IMR-90 (cell line): ENCODE measurements around the gene MLST8. TPM values are rescaled to one million over a fixed set of nuclear protein-coding genes. Genes with fewer than 3 reads are reported as not detected.

ENCODE experiments used
- ATAC-seq: fragments of 200-7000 bp; cut with Tn5 transposase; 2 replicates; pipeline ENCODE4 v1.9.1; 2020; ENCODE audit warnings: low read depth, mild to moderate bottlenecking, moderate library complexity
- BruUV-seq: library from RNA; stranded (reverse); fragments of 400-500 nt; replicated peaks from 2 replicates; lab custom pipeline; 2021; lab: Mats Ljungman, UMichigan
- CTCF ChIA-PET: fragments of 300-600 bp; formaldehyde crosslinking; extraction: SDS; loops from one replicate; lab custom pipeline; 2021; ENCODE audit warnings: antibody characterized with exemption; lab: Yijun Ruan, JAX
- POLR2A ChIA-PET: fragments of 300-600 bp; sonication (Branson Sonifier 250); formaldehyde crosslinking; loops from one replicate; lab custom pipeline; 2022; ENCODE audit warnings: antibody characterized with exemption; ENCODE audit not compliant: unreplicated experiment; lab: Charles Lee
- DNase-seq: peaks from one replicate; pipeline ENCODE4 v3.0.0; 2013
- H2AFZ ChIP-seq: replicated peaks from 2 replicates; pipeline ENCODE3; 2013; ENCODE audit warnings: low read length, mild to moderate bottlenecking; ENCODE audit not compliant: poor library complexity
- H2AK5ac ChIP-seq: 2 replicates; pipeline ENCODE4 v1.6.1; 2013; ENCODE audit warnings: low read depth, low read length, inconsistent platforms
- H2AK9ac ChIP-seq: replicated peaks from 2 replicates; pipeline ENCODE3; 2013; ENCODE audit warnings: mild to moderate bottlenecking, low read depth, low read length, moderate library complexity; ENCODE audit not compliant: poor library complexity
- H2BK120ac ChIP-seq: 2 replicates; pipeline ENCODE4 v1.6.1; 2013; ENCODE audit warnings: low read depth, low read length, inconsistent platforms
- H2BK15ac ChIP-seq: 3 replicates; pipeline ENCODE4 v1.6.1; 2013; ENCODE audit warnings: low read depth, low read length, inconsistent platforms
- H2BK20ac ChIP-seq: 2 replicates; pipeline ENCODE4 v1.6.1; 2013; ENCODE audit warnings: low read depth, mild to moderate bottlenecking, inconsistent platforms, low read length, moderate library complexity
- H2BK5ac ChIP-seq: 2 replicates; pipeline ENCODE4 v1.6.1; 2013; ENCODE audit warnings: mild to moderate bottlenecking, low read depth, low read length, inconsistent platforms; ENCODE audit not compliant: poor library complexity, severe bottlenecking
- H3K14ac ChIP-seq: replicated peaks from 2 replicates; pipeline ENCODE4 v1.6.1; 2013; ENCODE audit warnings: low read depth, low read length, inconsistent platforms
- H3K18ac ChIP-seq: 2 replicates; pipeline ENCODE4 v1.6.1; 2013; ENCODE audit warnings: low read depth, low read length, control low read depth
- H3K23ac ChIP-seq: 2 replicates; pipeline ENCODE4 v1.6.1; 2013; ENCODE audit warnings: low read depth, low read length, inconsistent platforms
- H3K27ac ChIP-seq: 2 replicates; pipeline ENCODE4 v1.5.1; 2013; ENCODE audit warnings: mild to moderate bottlenecking, control low read depth, low read length; ENCODE audit not compliant: insufficient read depth
- H3K27me3 ChIP-seq: 2 replicates; pipeline ENCODE4 v1.6.1; 2013; ENCODE audit warnings: low read length; ENCODE audit not compliant: control insufficient read depth, insufficient read depth
- H3K36me3 ChIP-seq: 2 replicates; pipeline ENCODE4 v1.6.1; 2013; ENCODE audit warnings: low read length, mixed read lengths; ENCODE audit not compliant: control insufficient read depth, insufficient read depth
- H3K4ac ChIP-seq: 2 replicates; pipeline ENCODE4 v1.6.1; 2013; ENCODE audit warnings: low read depth, low read length, inconsistent platforms
- H3K4me1 ChIP-seq: 2 replicates; pipeline ENCODE4 v1.6.1; 2013; ENCODE audit warnings: low read length, mixed read lengths; ENCODE audit not compliant: control insufficient read depth, insufficient read depth
- H3K4me2 ChIP-seq: 2 replicates; pipeline ENCODE4 v1.6.1; 2013; ENCODE audit warnings: low read depth, mild to moderate bottlenecking, control low read depth, low read length, moderate library complexity
- H3K4me3 ChIP-seq: 2 replicates; pipeline ENCODE4 v1.5.1; 2013; ENCODE audit warnings: low read depth, mild to moderate bottlenecking, control low read depth, low read length, moderate library complexity; ENCODE audit not compliant: insufficient read depth
- H3K56ac ChIP-seq: 2 replicates; pipeline ENCODE4 v1.6.1; 2013; ENCODE audit warnings: low read length, inconsistent platforms; ENCODE audit not compliant: insufficient read depth; ENCODE audit errors: extremely low read depth
- H3K79me1 ChIP-seq, 2 experiments: 2 replicates each; pipeline ENCODE4 v1.6.1; 2013; ENCODE audit warnings: low read length in 2 of 2, inconsistent platforms in 1 of 2, low read depth in 1 of 2
- H3K9ac ChIP-seq: 2 replicates; pipeline ENCODE4 v1.6.1; 2013; ENCODE audit warnings: low read depth, low read length, control low read depth
- H3K9me1 ChIP-seq: 2 replicates; pipeline ENCODE4 v1.6.1; 2013; ENCODE audit warnings: low read length, inconsistent platforms; ENCODE audit not compliant: insufficient read depth
- H3K9me3 ChIP-seq: 2 replicates; pipeline ENCODE4 v1.6.1; 2013; ENCODE audit warnings: low read length; ENCODE audit not compliant: control insufficient read depth, insufficient read depth
- H4K20me1 ChIP-seq: 2 replicates; pipeline ENCODE4 v1.6.1; 2013; ENCODE audit warnings: low read length, inconsistent platforms; ENCODE audit not compliant: insufficient read depth
- H4K5ac ChIP-seq: 2 replicates; pipeline ENCODE4 v1.6.1; 2013; ENCODE audit warnings: mild to moderate bottlenecking, low read depth, low read length, control low read depth
- H4K8ac ChIP-seq, 2 experiments: 2 replicates each; pipeline ENCODE4 v1.6.1; 2013; ENCODE audit warnings: low read depth in 2 of 2, low read length in 2 of 2, control low read depth in 1 of 2, inconsistent platforms in 1 of 2
- H4K91ac ChIP-seq: 2 replicates; pipeline ENCODE4 v1.6.1; 2013; ENCODE audit warnings: low read depth, low read length, inconsistent platforms; ENCODE audit not compliant: insufficient read depth
- BHLHE40 ChIP-seq: fragments of 150-350 bp; IDR thresholded peaks from 2 replicates; pipeline ENCODE4 v1.6.1; 2016; ENCODE audit warnings: mild to moderate bottlenecking, low read depth, low read length
- CEBPB ChIP-seq: IDR thresholded peaks from 2 replicates; pipeline ENCODE4 v1.6.1; 2012; ENCODE audit warnings: low read depth, low read length, improper control_type of control experiment
- CHD1 ChIP-seq: IDR thresholded peaks from 2 replicates; pipeline ENCODE4 v1.6.1; 2012; ENCODE audit warnings: low read depth, low read length, improper control_type of control experiment
- ELK1 ChIP-seq: fragments of 150-350 bp; IDR thresholded peaks from 2 replicates; pipeline ENCODE4 v1.6.1; 2016; ENCODE audit warnings: low read depth, mild to moderate bottlenecking, low read length, moderate library complexity, borderline replicate concordance
- FOS ChIP-seq: fragments of 150-350 bp; IDR thresholded peaks from 2 replicates; pipeline ENCODE4 v1.6.1; 2016; ENCODE audit warnings: low read depth, low read length
- MAFK ChIP-seq: IDR thresholded peaks from 2 replicates; pipeline ENCODE4 v1.6.1; 2012; ENCODE audit warnings: low read depth, low read length, improper control_type of control experiment
- MXI1 ChIP-seq: IDR thresholded peaks from 2 replicates; pipeline ENCODE4 v1.6.1; 2012; ENCODE audit warnings: low read depth, mild to moderate bottlenecking, low read length, moderate library complexity, borderline replicate concordance
- NFE2L2 ChIP-seq: fragments of 150-350 bp; IDR thresholded peaks from 2 replicates; pipeline ENCODE4 v1.6.1; 2016; ENCODE audit warnings: low read depth, mild to moderate bottlenecking, low read length
- POLR2A ChIP-seq: IDR thresholded peaks from 2 replicates; pipeline ENCODE4 v1.6.1; 2012; ENCODE audit warnings: mild to moderate bottlenecking, low read depth, low read length
- RAD21 ChIP-seq: IDR thresholded peaks from 2 replicates; pipeline ENCODE4 v1.6.1; 2012; ENCODE audit warnings: low read length, improper control_type of control experiment
- RCOR1 ChIP-seq: IDR thresholded peaks from 2 replicates; pipeline ENCODE4 v1.6.1; 2012; ENCODE audit warnings: mild to moderate bottlenecking, low read length, improper control_type of control experiment; ENCODE audit not compliant: insufficient replicate concordance
- RFX5 ChIP-seq: IDR thresholded peaks from 2 replicates; pipeline ENCODE4 v1.8.0; 2012; ENCODE audit warnings: low read depth, mild to moderate bottlenecking, low read length, moderate library complexity
- SMC3 ChIP-seq: fragments of 150-350 bp; IDR thresholded peaks from 2 replicates; pipeline ENCODE4 v1.6.1; 2016; ENCODE audit warnings: low read depth, mild to moderate bottlenecking, antibody characterized with exemption, low read length, moderate library complexity
- USF2 ChIP-seq: fragments of 150-350 bp; IDR thresholded peaks from 2 replicates; pipeline ENCODE4 v1.6.1; 2017; ENCODE audit warnings: mild to moderate bottlenecking, antibody characterized with exemption, low read length, low read depth
- WGBS, 2 experiments: methylation state at CpG; one replicate each; pipeline versions ENCODE4 v1.1.5 to v1.1.7; 2013; ENCODE audit warnings: missing lambda C conversion rate in 2 of 2; ENCODE audit not compliant: insufficient read length in 1 of 2; ENCODE audit errors: extremely low coverage in 2 of 2; 5-methylcytosine and 5-hydroxymethylcytosine counted together
- dilution Hi-C: fragments of 300-500 bp; cut with HindIII; formaldehyde crosslinking; loops from one replicate; pipeline ENCODE4 v1.14.3; 2018; ENCODE audit warnings: low sequenced_read_pairs; ENCODE audit not compliant: unreplicated experiment
- in situ Hi-C: fragments of 300-500 bp; cut with MboI; formaldehyde crosslinking; loops from 3 replicates; pipeline ENCODE4 v1.14.3; 2019; ENCODE audit warnings: low sequenced_read_pairs, inconsistent platforms, mixed read lengths
- intact Hi-C: fragments of 100-400 bp; cut with micrococcal nuclease; formaldehyde crosslinking; loops from 2 replicates; pipeline ENCODE4 v1.10.0; 2022
- polyA plus RNA-seq, 3 experiments: library from polyadenylated mRNA; depleted of rRNA; stranded (reverse); fragments of >200 nt; gene quantifications; 2 replicates each; pipeline ENCODE4 v1.2.3, GENCODE V29; 2012; ENCODE audit warnings: low replicate concordance in 1 of 3
- total RNA-seq: library from RNA; depleted of rRNA; stranded (reverse); fragments of >200 nt; gene quantifications from 2 replicates; pipeline ENCODE4 v1.2.3, GENCODE V29; 2012

MLST8 gene
- total and polyA plus RNA-seq, 2 of the 4 experiments (the other 2 are of a cell fraction): 34.4 to 93.7 TPM

GRCh38 chr16:2179576-2179975, 25.7 kb upstream of the MLST8 start:
- no peak overlapping the region for H3K4ac ChIP-seq
- H4K91ac ChIP-seq: no peak overlapping the region
- no peak overlapping the region for H2BK120ac ChIP-seq
- no peaks in the 10 kb centered on the region for H3K4me1 ChIP-seq
- no TSS peak for BruUV-seq
- no peak overlapping the region for H3K18ac ChIP-seq
- no peak overlapping the region for H3K23ac ChIP-seq
- no peak overlapping the region for H2BK20ac ChIP-seq
- no peak overlapping the region for H2AFZ ChIP-seq
- 98% methylated on average over 22 of the region's 31 CpGs; no CpG with 5 or more reads in 1 of the 2 experiments for WGBS, 2 experiments
- H2BK5ac ChIP-seq: no peak overlapping the region
- H2BK15ac ChIP-seq: no peak overlapping the region
- no peak for TF ChIP-seq RFX5
- TF ChIP-seq ELK1: no peak
- no peak for TF ChIP-seq FOS
- TF ChIP-seq CEBPB: no peak
- no peak for TF ChIP-seq BHLHE40
- no peak for TF ChIP-seq SMC3
- no peak for TF ChIP-seq RCOR1
- no peak for TF ChIP-seq USF2
- TF ChIP-seq MXI1: no peak
- no peak for TF ChIP-seq NFE2L2
- TF ChIP-seq POLR2A: no peak
- TF ChIP-seq MAFK: no peak
- TF ChIP-seq RAD21: no peak
- no peak for TF ChIP-seq CHD1
- no peak overlapping the region for H3K9ac ChIP-seq
- in situ Hi-C loops: no loop called here
- no peak overlapping the region for H3K27ac ChIP-seq
- intact Hi-C loops: no loop called here
- H2AK5ac ChIP-seq: no peak overlapping the region
- H3K79me1 ChIP-seq: no peaks in the 10 kb centered on the region
- H3K4me3 ChIP-seq: no peak overlapping the region
- H3K4me2 ChIP-seq: no peak overlapping the region
- H3K14ac ChIP-seq: no peak overlapping the region
- H3K56ac ChIP-seq: no peak overlapping the region
- dilution Hi-C loops: no loop called here
- peaks cover 31% of the 10 kb centered on the region for H3K36me3 ChIP-seq
- H3K27me3 ChIP-seq: no peaks in the 10 kb centered on the region
- H4K8ac ChIP-seq: no peak overlapping the region
- H3K9me1 ChIP-seq: peaks cover 3% of the 10 kb centered on the region; the same call in 1 of the 2 replicates
- H2AK9ac ChIP-seq: no peak overlapping the region
- CTCF ChIA-PET: no interaction called here
- POLR2A ChIA-PET: no interaction called here
- no peak overlapping the region for H4K5ac ChIP-seq
- no peaks in the 10 kb centered on the region for H3K9me3 ChIP-seq
- peaks cover 7% of the 10 kb centered on the region; the same call in 1 of the 2 replicates for H4K20me1 ChIP-seq
- ATAC-seq (no peak), DNase-seq (no peak)
